Adrenal gland (tissue), 5 donors: Measurements from ENCODE around the gene ACSF3.

ENCODE experiments used
- POLR2A ChIP-seq, 2 donors: fragments of 450-650 bp; IDR thresholded peaks; one replicate each; pipeline ENCODE4 v1.6.1; 2017; ENCODE audit warnings: antibody characterized with exemption in 2 of 2, mild to moderate bottlenecking in 2 of 2, moderate library complexity in 1 of 2
- TF ChIP-seq, protein P1 (sequence below), 6 experiments: fragments of 450-650 bp in 4 of 6; fragments of 200-600 bp in 2 of 6; sonication (generic) in 1 of 6; IDR thresholded peaks; 1 replicate in 5 of 6; 2 replicates in 1 of 6; pipeline versions ENCODE4 v1.5.1 to v1.8.0; 2016 to 2021; ENCODE audit warnings: antibody characterized with exemption in 6 of 6, mild to moderate bottlenecking in 2 of 6, moderate library complexity in 1 of 6
- donor health status: DM: no; HTN: no; CAD: no.

DNA sequence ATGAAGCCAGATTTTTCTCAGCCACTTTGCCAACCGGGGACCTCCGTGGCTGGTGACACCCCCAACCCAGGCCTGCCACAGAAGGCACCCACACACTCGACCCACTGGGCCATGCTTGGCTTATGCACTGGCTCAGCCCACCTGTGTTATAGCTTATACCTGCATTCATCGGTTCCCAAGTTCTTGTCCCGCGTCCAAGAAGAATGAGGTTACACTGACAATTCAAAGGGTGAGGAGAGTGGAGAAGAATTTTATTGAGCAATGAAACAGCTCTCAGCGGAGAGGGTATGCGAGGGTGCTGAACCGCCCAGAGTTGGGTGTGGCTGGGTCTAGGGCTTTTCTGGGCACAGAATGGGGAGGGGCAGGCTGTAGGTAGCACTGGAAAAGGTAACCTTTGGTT, 55.7 kb downstream of the ACSF3 start:
- TF ChIP-seq, protein P1, sequence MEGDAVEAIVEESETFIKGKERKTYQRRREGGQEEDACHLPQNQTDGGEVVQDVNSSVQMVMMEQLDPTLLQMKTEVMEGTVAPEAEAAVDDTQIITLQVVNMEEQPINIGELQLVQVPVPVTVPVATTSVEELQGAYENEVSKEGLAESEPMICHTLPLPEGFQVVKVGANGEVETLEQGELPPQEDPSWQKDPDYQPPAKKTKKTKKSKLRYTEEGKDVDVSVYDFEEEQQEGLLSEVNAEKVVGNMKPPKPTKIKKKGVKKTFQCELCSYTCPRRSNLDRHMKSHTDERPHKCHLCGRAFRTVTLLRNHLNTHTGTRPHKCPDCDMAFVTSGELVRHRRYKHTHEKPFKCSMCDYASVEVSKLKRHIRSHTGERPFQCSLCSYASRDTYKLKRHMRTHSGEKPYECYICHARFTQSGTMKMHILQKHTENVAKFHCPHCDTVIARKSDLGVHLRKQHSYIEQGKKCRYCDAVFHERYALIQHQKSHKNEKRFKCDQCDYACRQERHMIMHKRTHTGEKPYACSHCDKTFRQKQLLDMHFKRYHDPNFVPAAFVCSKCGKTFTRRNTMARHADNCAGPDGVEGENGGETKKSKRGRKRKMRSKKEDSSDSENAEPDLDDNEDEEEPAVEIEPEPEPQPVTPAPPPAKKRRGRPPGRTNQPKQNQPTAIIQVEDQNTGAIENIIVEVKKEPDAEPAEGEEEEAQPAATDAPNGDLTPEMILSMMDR (IDR thresholded peaks at IDR 0.05) = no peak
- TF ChIP-seq POLR2A (IDR thresholded peaks at IDR 0.05) = no peak
